ENCODE measurements around the gene HAVCR1. TPM values are rescaled to one million over a fixed set of nuclear protein-coding genes. Genes with fewer than 3 reads are reported as not detected.

The HAVCR1 gene
- total RNA-seq (0.22 TPM in 1 of 2 replicates, not detected in the other), polyA plus RNA-seq (not detected in 2 replicates), polyA minus RNA-seq (not detected in 2 replicates)
- 0.16 TPM for total RNA-seq (2013)

DNA sequence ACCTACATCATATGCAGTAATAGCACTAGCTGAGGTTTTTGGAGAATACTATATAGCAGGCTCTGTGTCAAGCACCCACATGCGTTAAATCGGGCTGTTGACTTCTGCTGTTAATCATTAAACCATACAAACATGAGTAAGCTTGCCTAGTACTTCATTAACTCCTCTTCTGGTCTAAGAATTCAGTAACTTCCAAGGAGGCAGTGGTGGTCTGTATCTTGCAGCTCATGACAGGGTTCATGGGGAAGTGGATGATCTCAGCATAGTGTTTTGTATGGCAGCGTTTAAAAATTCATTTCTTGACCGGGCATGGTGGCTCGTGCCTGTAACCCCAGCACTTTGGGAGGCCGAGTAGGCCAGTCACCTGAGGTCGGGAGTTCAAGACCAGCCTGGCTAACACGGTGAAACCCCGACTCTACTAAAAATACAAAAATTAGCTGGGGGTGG lies at the start of gene HAVCR1:
Gene HAVCR1 (minus strand): TSS at position 24 of the 447 bp plus-strand sequence. CDS start 1,173 bp downstream, outside the sequence.
- intact Hi-C loops (cut with micrococcal nuclease): no loop called here
- no peaks in the 10 kb centered on the region for H3K4me1 Mint-ChIP-seq
- Histone ChIP-seq H3K4me3 (ENCODE audit: control extremely low read depth in 1 of 5, extremely low read depth in 1 of 5, insufficient read depth in 1 of 5, low read depth in 2 of 5, low read length in 4 of 5) (no peak within 1 kb of the TSS), H3K4me2 (replicated peaks; ENCODE audit: low read depth, low read length, poor library complexity, severe bottlenecking) (no peak within 1 kb of the TSS), H2AFZ (ENCODE audit: insufficient read depth, low read depth, low read length, poor library complexity, severe bottlenecking) (no peak within 1 kb of the TSS), H3K9ac (ENCODE audit: low read length) (no peak within 1 kb of the TSS), H3K36me3 (replicated peaks in 1 of 2; ENCODE audit: control extremely low read depth in 1 of 2, control insufficient read depth in 1 of 2, extremely low read depth in 1 of 2, insufficient read depth in 2 of 2, low read length in 1 of 2) (no peaks in the 10 kb centered on the region), H3K4me1 (ENCODE audit: control insufficient read depth in 2 of 2, insufficient read depth in 2 of 2, low read length in 2 of 2) (no peaks in the 10 kb centered on the region), H3K79me2 (ENCODE audit: control insufficient read depth, insufficient read depth, low read length) (no peaks in the 10 kb centered on the region), H3K27ac (ENCODE audit: low read length in 2 of 2) (no peak within 1 kb of the TSS), H4K20me1 (ENCODE audit: control insufficient read depth, insufficient read depth, low read length, poor library complexity, severe bottlenecking) (no peaks in the 10 kb centered on the region), H3K9me3 (ENCODE audit: control extremely low read depth in 1 of 3, control insufficient read depth in 2 of 3, insufficient read depth in 1 of 3, low read length in 2 of 3) (no peaks in the 10 kb centered on the region), H3K27me3 (replicated peaks in 1 of 4; ENCODE audit: control extremely low read depth in 1 of 4, control insufficient read depth in 3 of 4, insufficient read depth in 4 of 4, low read length in 3 of 4) (no peaks in the 10 kb centered on the region)
- ChIA-PET POLR2A (no interaction called here), CTCF (no interaction called here)
- H3K27me3 Mint-ChIP-seq: peaks cover 6% of the 10 kb centered on the region
- ATAC-seq (ENCODE audit: low read depth): no peak
- TF ChIP-seq, protein P1, sequence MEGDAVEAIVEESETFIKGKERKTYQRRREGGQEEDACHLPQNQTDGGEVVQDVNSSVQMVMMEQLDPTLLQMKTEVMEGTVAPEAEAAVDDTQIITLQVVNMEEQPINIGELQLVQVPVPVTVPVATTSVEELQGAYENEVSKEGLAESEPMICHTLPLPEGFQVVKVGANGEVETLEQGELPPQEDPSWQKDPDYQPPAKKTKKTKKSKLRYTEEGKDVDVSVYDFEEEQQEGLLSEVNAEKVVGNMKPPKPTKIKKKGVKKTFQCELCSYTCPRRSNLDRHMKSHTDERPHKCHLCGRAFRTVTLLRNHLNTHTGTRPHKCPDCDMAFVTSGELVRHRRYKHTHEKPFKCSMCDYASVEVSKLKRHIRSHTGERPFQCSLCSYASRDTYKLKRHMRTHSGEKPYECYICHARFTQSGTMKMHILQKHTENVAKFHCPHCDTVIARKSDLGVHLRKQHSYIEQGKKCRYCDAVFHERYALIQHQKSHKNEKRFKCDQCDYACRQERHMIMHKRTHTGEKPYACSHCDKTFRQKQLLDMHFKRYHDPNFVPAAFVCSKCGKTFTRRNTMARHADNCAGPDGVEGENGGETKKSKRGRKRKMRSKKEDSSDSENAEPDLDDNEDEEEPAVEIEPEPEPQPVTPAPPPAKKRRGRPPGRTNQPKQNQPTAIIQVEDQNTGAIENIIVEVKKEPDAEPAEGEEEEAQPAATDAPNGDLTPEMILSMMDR (IDR thresholded peaks at IDR 0.05): no peak
- no peak for TF ChIP-seq EZH2 (IDR thresholded peaks at IDR 0.05; ENCODE audit: borderline replicate concordance, insufficient read depth, low read depth, low read length, poor library complexity, severe bottlenecking)
- DNase-seq: no peak
- H3K27ac Mint-ChIP-seq: no peak within 1 kb of the TSS
- H3K4me3 Mint-ChIP-seq: no peak within 1 kb of the TSS
- 83% methylated on average over 5 of the region's 9 CpGs for WGBS (ENCODE audit: insufficient coverage)
- no peaks in the 10 kb centered on the region for H3K9me3 Mint-ChIP-seq (ENCODE audit: insufficient read depth)

DNA sequence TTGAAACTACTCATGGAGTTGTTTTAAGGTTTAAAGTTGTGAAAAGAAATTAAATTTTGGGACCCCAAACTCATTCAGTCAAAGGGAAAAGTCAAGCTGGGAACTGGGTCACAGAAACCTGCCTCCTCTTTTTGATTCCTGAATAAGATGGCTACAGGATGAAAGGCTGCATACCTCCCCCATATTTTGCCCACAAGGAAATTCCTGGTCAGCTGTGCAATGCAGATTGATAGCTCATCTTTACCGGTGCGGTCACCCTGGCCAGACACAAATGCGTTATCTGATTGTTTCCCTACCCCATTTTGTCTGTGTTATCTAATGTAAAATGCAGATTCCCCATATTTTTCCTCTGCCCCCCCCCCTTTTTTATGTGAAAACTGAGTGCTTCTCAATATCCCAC lies 48.6 kb upstream of the HAVCR1 start:
- Histone ChIP-seq H3K27me3 (replicated peaks in 1 of 4; ENCODE audit: control extremely low read depth in 1 of 4, control insufficient read depth in 3 of 4, insufficient read depth in 4 of 4, low read length in 3 of 4) (no peaks in the 10 kb centered on the region), H3K9ac (ENCODE audit: low read length) (no peak overlapping the region), H4K20me1 (ENCODE audit: control insufficient read depth, insufficient read depth, low read length, poor library complexity, severe bottlenecking) (no peaks in the 10 kb centered on the region), H3K9me3 (ENCODE audit: control extremely low read depth in 1 of 3, control insufficient read depth in 2 of 3, insufficient read depth in 1 of 3, low read length in 2 of 3) (no peaks in the 10 kb centered on the region), H3K36me3 (replicated peaks in 1 of 2; ENCODE audit: control extremely low read depth in 1 of 2, control insufficient read depth in 1 of 2, extremely low read depth in 1 of 2, insufficient read depth in 2 of 2, low read length in 1 of 2) (no peaks in the 10 kb centered on the region), H3K4me2 (replicated peaks; ENCODE audit: low read depth, low read length, poor library complexity, severe bottlenecking) (peak overlapping the region; percentile 19), H3K27ac (ENCODE audit: low read length in 2 of 2) (no peak overlapping the region), H3K4me1 (ENCODE audit: control insufficient read depth in 2 of 2, insufficient read depth in 2 of 2, low read length in 2 of 2) (peaks cover 31 to 37% of the 10 kb centered on the region in 2 donors), H2AFZ (ENCODE audit: insufficient read depth, low read depth, low read length, poor library complexity, severe bottlenecking) (peak overlapping the region; percentile 40), H3K4me3 (ENCODE audit: control extremely low read depth in 1 of 5, extremely low read depth in 1 of 5, insufficient read depth in 1 of 5, low read depth in 2 of 5, low read length in 4 of 5) (no peak overlapping the region), H3K79me2 (ENCODE audit: control insufficient read depth, insufficient read depth, low read length) (no peaks in the 10 kb centered on the region)
- POLR2A ChIA-PET: no interaction called here
- no peaks in the 10 kb centered on the region for H3K27me3 Mint-ChIP-seq
- no CpG with 5 or more reads among the region's 3 CpGs for WGBS (ENCODE audit: insufficient coverage)
- CTCF ChIA-PET: interaction anchor here (0.8 kb wide), 1 partner anchor 24 kb away, joined by 3 read pairs; no protein-coding TSS in a partner anchor
- intact Hi-C loops (cut with micrococcal nuclease): no loop called here
- DNase-seq: no peak
- peaks cover 36% of the 10 kb centered on the region for H3K4me1 Mint-ChIP-seq
- H3K4me3 Mint-ChIP-seq: no peak overlapping the region
- ATAC-seq (ENCODE audit: low read depth): no peak
- H3K9me3 Mint-ChIP-seq (ENCODE audit: insufficient read depth): no peaks in the 10 kb centered on the region
- no peak overlapping the region for H3K27ac Mint-ChIP-seq
- TF ChIP-seq EZH2 (IDR thresholded peaks at IDR 0.05; ENCODE audit: borderline replicate concordance, insufficient read depth, low read depth, low read length, poor library complexity, severe bottlenecking): no peak
- TF ChIP-seq, protein P1 (IDR thresholded peaks at IDR 0.05): no peak
